H1 (cell line): ENCODE data around the gene DHX58. TPM values are rescaled to one million over a fixed set of nuclear protein-coding genes. Genes with fewer than 3 reads are reported as not detected.

Experiments used
- CTCF ChIA-PET: fragments of 300-600 bp; sonication (Branson Sonifier 250); formaldehyde crosslinking; loops from one replicate; lab custom pipeline; 2021; ENCODE audit not compliant: partially characterized antibody; lab: Charles Lee
- POLR2A ChIA-PET: fragments of 300-600 bp; sonication (Branson Sonifier 250); formaldehyde crosslinking; loops from one replicate; lab custom pipeline; 2021; ENCODE audit warnings: inconsistent platforms; ENCODE audit not compliant: partially characterized antibody; lab: Charles Lee
- DNase-seq, 2 experiments: peaks; one replicate each; pipeline versions ENCODE4 v3.0.0 to v3.0.0-alpha.2; 2010 to 2022; ENCODE audit warnings: low spot score in 2 of 2, low read depth in 1 of 2, mixed read lengths in 1 of 2
- FAIRE-seq: peaks from 2 replicates; lab custom pipeline; 2011; peaks lifted over from hg19 to GRCh38; lab: Jason Lieb, UNC
- H2AFZ ChIP-seq: 2 replicates; pipeline ENCODE4 v1.8.1; 2012; ENCODE audit warnings: low read length, inconsistent platforms
- H2AK5ac ChIP-seq: 2 replicates; pipeline ENCODE4 v1.6.1; 2013; ENCODE audit warnings: low read depth, low read length
- H2BK120ac ChIP-seq: replicated peaks from 2 replicates; pipeline ENCODE3; 2013; ENCODE audit warnings: low read depth, low read length, inconsistent platforms
- H2BK12ac ChIP-seq: 2 replicates; pipeline ENCODE4 v1.6.1; 2013; ENCODE audit warnings: low read depth, low read length
- H2BK15ac ChIP-seq: 2 replicates; pipeline ENCODE4 v1.6.1; 2013; ENCODE audit warnings: low read length
- H2BK20ac ChIP-seq: 2 replicates; pipeline ENCODE4 v1.6.1; 2013; ENCODE audit warnings: low read length
- H2BK5ac ChIP-seq: 2 replicates; pipeline ENCODE4 v1.6.1; 2013; ENCODE audit warnings: low read depth, low read length
- H3K14ac ChIP-seq: 2 replicates; pipeline ENCODE4 v1.6.1; 2013; ENCODE audit warnings: inconsistent platforms; ENCODE audit not compliant: insufficient read length
- H3K18ac ChIP-seq: 2 replicates; pipeline ENCODE4 v1.6.1; 2013; ENCODE audit warnings: low read length; ENCODE audit errors: extremely low read depth
- H3K23ac ChIP-seq: 2 replicates; pipeline ENCODE4 v1.6.1; 2013; ENCODE audit warnings: inconsistent platforms; ENCODE audit not compliant: insufficient read length
- H3K23me2 ChIP-seq: 2 replicates; pipeline ENCODE4 v1.6.1; 2013; ENCODE audit warnings: low read depth, low read length
- H3K27ac ChIP-seq: 2 replicates; pipeline ENCODE4 v1.6.1; 2011; ENCODE audit warnings: low read depth, low read length, inconsistent platforms
- H3K27me3 ChIP-seq, 4 experiments: replicated peaks in 1 of 4; 1 replicate in 1 of 4; 2 replicates in 3 of 4; pipeline versions ENCODE4 v1.6.1 to v1.8.1; 2011 to 2013; ENCODE audit warnings: low read length in 3 of 4, mild to moderate bottlenecking in 3 of 4, inconsistent platforms in 2 of 4, mixed read lengths in 2 of 4, moderate library complexity in 1 of 4; ENCODE audit not compliant: control insufficient read depth in 3 of 4, insufficient read depth in 3 of 4; ENCODE audit errors: extremely low read depth in 1 of 4
- H3K36me3 ChIP-seq, 4 experiments: 2 replicates each; pipeline versions ENCODE4 v1.6.1 to v1.8.1; 2011 to 2013; ENCODE audit warnings: mild to moderate bottlenecking in 4 of 4, low read length in 3 of 4, moderate library complexity in 2 of 4, control low read depth in 1 of 4, inconsistent platforms in 1 of 4; ENCODE audit not compliant: insufficient read depth in 4 of 4, control insufficient read depth in 2 of 4
- H3K4ac ChIP-seq: replicated peaks from 2 replicates; pipeline ENCODE3; 2013; ENCODE audit warnings: low read length, low read depth, mixed read lengths, inconsistent platforms; ENCODE audit not compliant: insufficient read length
- H3K4me1 ChIP-seq, 4 experiments: replicated peaks in 1 of 4; 1 replicate in 1 of 4; 2 replicates in 3 of 4; pipeline versions ENCODE4 v1.6.1 to v1.8.1; 2011 to 2013; ENCODE audit warnings: low read length in 3 of 4, inconsistent platforms in 2 of 4, mixed read lengths in 1 of 4; ENCODE audit not compliant: insufficient read depth in 4 of 4, control insufficient read depth in 3 of 4
- H3K4me2 ChIP-seq, 2 experiments: 2 replicates each; pipeline versions ENCODE4 v1.6.1 to v1.8.1; 2011 to 2013; ENCODE audit warnings: low read depth in 2 of 2, low read length in 2 of 2, control low read depth in 1 of 2, inconsistent platforms in 1 of 2, mild to moderate bottlenecking in 1 of 2; ENCODE audit not compliant: insufficient read depth in 1 of 2
- H3K4me3 ChIP-seq, 4 experiments: fragments of 200-600, 300-600 bp in 1 of 4; sonication (generic), shearing (Covaris generic), sonication (Bioruptor Twin) in 1 of 4; 2 replicates each; pipeline versions ENCODE4 v1.5.1 to v1.8.1; 2011 to 2016; ENCODE audit warnings: low read length in 4 of 4, low read depth in 3 of 4, control low read depth in 2 of 4, inconsistent platforms in 2 of 4, mild to moderate bottlenecking in 2 of 4, mixed read lengths in 1 of 4, moderate library complexity in 1 of 4; ENCODE audit not compliant: insufficient read depth in 2 of 4; ENCODE audit errors: extremely low read depth in 1 of 4
- H3K56ac ChIP-seq: replicated peaks from 2 replicates; pipeline ENCODE3; 2013; ENCODE audit warnings: low read depth, mild to moderate bottlenecking, mixed read lengths, low read length, inconsistent platforms; ENCODE audit not compliant: insufficient read length
- H3K79me1 ChIP-seq: 2 replicates; pipeline ENCODE4 v1.6.1; 2013; ENCODE audit warnings: low read depth, low read length, control low read depth
- H3K79me2 ChIP-seq, 2 experiments: 2 replicates each; pipeline versions ENCODE4 v1.6.1 to v1.8.1; 2012 to 2013; ENCODE audit warnings: low read length in 2 of 2, mild to moderate bottlenecking in 2 of 2, inconsistent platforms in 1 of 2; ENCODE audit not compliant: insufficient read depth in 2 of 2, control insufficient read depth in 1 of 2
- H3K9ac ChIP-seq, 4 experiments: replicated peaks in 1 of 4; 1 replicate in 1 of 4; 2 replicates in 3 of 4; pipeline versions ENCODE4 v1.6.1 to v1.8.1; 2011 to 2013; ENCODE audit warnings: low read depth in 3 of 4, low read length in 3 of 4, control low read depth in 2 of 4, mild to moderate bottlenecking in 2 of 4, moderate library complexity in 2 of 4, inconsistent platforms in 1 of 4; ENCODE audit errors: extremely low read depth in 1 of 4
- H3K9me3 ChIP-seq, 2 experiments: 2 replicates each; pipeline versions ENCODE4 v1.6.1 to v1.8.1; 2012 to 2013; ENCODE audit warnings: mild to moderate bottlenecking in 2 of 2, moderate library complexity in 2 of 2, control low read depth in 1 of 2, inconsistent platforms in 1 of 2, low read depth in 1 of 2, low read length in 1 of 2, mixed read lengths in 1 of 2; ENCODE audit not compliant: insufficient read depth in 2 of 2
- H4K20me1 ChIP-seq, 2 experiments: replicated peaks in 1 of 2; 2 replicates each; pipeline versions ENCODE3 to v1.8.1; 2011 to 2013; ENCODE audit warnings: inconsistent platforms in 2 of 2, low read length in 2 of 2, mild to moderate bottlenecking in 1 of 2; ENCODE audit not compliant: insufficient read depth in 2 of 2, control insufficient read depth in 1 of 2
- H4K5ac ChIP-seq: 2 replicates; pipeline ENCODE4 v1.6.1; 2013; ENCODE audit warnings: low read length, low read depth, mixed read lengths, inconsistent platforms; ENCODE audit not compliant: insufficient read length
- H4K8ac ChIP-seq: 2 replicates; pipeline ENCODE4 v1.8.0; 2013; ENCODE audit warnings: mild to moderate bottlenecking, moderate library complexity, low read length, inconsistent platforms; ENCODE audit not compliant: insufficient read depth; ENCODE audit errors: extremely low read depth
- H4K91ac ChIP-seq: replicated peaks from 2 replicates; pipeline ENCODE3; 2013; ENCODE audit warnings: low read length, mixed read lengths, inconsistent platforms; ENCODE audit not compliant: insufficient read length
- BACH1 ChIP-seq: IDR thresholded peaks from 2 replicates; pipeline ENCODE4 v1.6.1; 2012; ENCODE audit warnings: low read length, improper control_type of control experiment
- E2F6 ChIP-seq: IDR thresholded peaks from 2 replicates; pipeline ENCODE4 v1.6.1; 2012; ENCODE audit warnings: inconsistent platforms
- EGR1 ChIP-seq: IDR thresholded peaks from 2 replicates; pipeline ENCODE4 v1.6.1; 2011; ENCODE audit warnings: low read depth, low read length, borderline replicate concordance
- JUND ChIP-seq: IDR thresholded peaks from 2 replicates; pipeline ENCODE4 v1.6.1; 2011; ENCODE audit warnings: mild to moderate bottlenecking, improper control_type of control experiment, low read length
- KDM1A ChIP-seq: fragments of 200-600, 300-600 bp; sonication (generic); IDR thresholded peaks from 2 replicates; pipeline ENCODE4 v1.7.1; 2016; ENCODE audit warnings: mild to moderate bottlenecking, low read length, borderline replicate concordance
- KDM4A ChIP-seq: IDR thresholded peaks from one replicate; pipeline ENCODE4 v1.7.1; 2012; ENCODE audit warnings: low read depth, mild to moderate bottlenecking, moderate library complexity, low read length, inconsistent platforms; ENCODE audit not compliant: severe bottlenecking
- NANOG ChIP-seq: IDR thresholded peaks from 2 replicates; pipeline ENCODE4 v1.6.1; 2011; ENCODE audit warnings: low read length, low read depth, mild to moderate bottlenecking, inconsistent platforms; ENCODE audit not compliant: insufficient read depth, poor library complexity, severe bottlenecking
- SP1 ChIP-seq: IDR thresholded peaks from 2 replicates; pipeline ENCODE4 v1.6.1; 2011; ENCODE audit warnings: low read depth, low read length
- SP4 ChIP-seq: IDR thresholded peaks from 2 replicates; pipeline ENCODE4 v1.6.1; 2012; ENCODE audit warnings: low read length, inconsistent platforms
- WGBS, 2 experiments: shearing (Covaris generic) in 1 of 2; methylation state at CpG; one replicate each; pipeline versions ENCODE4 v1.1.6 to v1.1.7; 2013 to 2015; ENCODE audit warnings: low lambda C conversion rate in 2 of 2, mixed read lengths in 2 of 2, inconsistent platforms in 1 of 2, low coverage in 1 of 2, missing lambda C conversion rate in 1 of 2; ENCODE audit not compliant: insufficient replicate concordance in 2 of 2, insufficient coverage in 1 of 2, insufficient read length in 1 of 2; ENCODE audit errors: extremely low coverage in 1 of 2, missing lambda C conversion rate in 1 of 2; 5-methylcytosine and 5-hydroxymethylcytosine counted together
- polyA plus RNA-seq, 7 experiments: library from polyadenylated mRNA; depleted of rRNA in 3 of 7; stranded (reverse) in 5 of 7; unstranded in 2 of 7; fragments of >200 nt in 5 of 7; fragments of 200-250 nt in 2 of 7; gene quantifications; 1 replicate in 5 of 7; 2 replicates in 1 of 7; 4 replicates in 1 of 7; pipeline versions ENCODE4 v1.2.1 to v1.2.3, GENCODE V29; 2011 to 2013; ENCODE audit warnings: missing spikeins in 2 of 7, mixed read lengths in 2 of 7
- total RNA-seq: library from RNA; stranded (reverse); fragmentation: NEBNext Ultra II Directional; extraction: Animal tissue kit (Norgen Biotek cat#: 25700); gene quantifications from 2 replicates; pipeline ENCODE4 v1.2.1, GENCODE V29; 2021

DHX58 gene
- total and polyA plus RNA-seq, 2 of the 8 experiments (the other 6 are each of a cell fraction or from before 2014, with no cell fraction given): 5.6 to 9.9 TPM

- H3K4me2 ChIP-seq: peak overlapping the region; percentile 67 to 83
- ChIA-PET POLR2A (interaction anchor here (0.6 to 2.0 kb wide), 6 partner anchors 25 to 99 kb away, joined by 3 to 7 read pairs (median 3); partner anchors contain the start of genes DNAJC7, KAT2A and ZNF385C), CTCF (interaction anchor here (0.5 to 4.3 kb wide), 23 partner anchors 8 to 212 kb away, joined by 3 to 30 read pairs (median 5); partner anchors contain the start of genes C17orf113 and ZNF385C)
- H4K91ac ChIP-seq: no peak overlapping the region
- H3K23me2 ChIP-seq: peaks cover 4% of the 10 kb centered on the region
- no peak overlapping the region for H3K27ac ChIP-seq
- WGBS, 2 experiments: 10% methylated on average over 26 of the region's 67 CpGs; no CpG with 5 or more reads in 1 of the 2 experiments
- peaks cover 0 to 8% (median 4%) of the 10 kb centered on the region in 4 experiments; a peak in 4 of 7 replicates for H3K4me1 ChIP-seq
- no peak overlapping the region for H3K4ac ChIP-seq
- H2BK15ac ChIP-seq: no peak overlapping the region
- TF ChIP-seq KDM4A (peak; percentile 86), EGR1 (no peak), SP1 (no peak), NANOG (no peak), BACH1 (no peak), KDM1A (peak; percentile 67), SP4 (no peak), E2F6 (no peak), JUND (no peak)
- H3K14ac ChIP-seq: no peak overlapping the region
- no peak overlapping the region for H2BK120ac ChIP-seq
- H3K4me3 ChIP-seq: peak overlapping the region; percentile 52 to 88 (median 57)
- DNase-seq (peak in 1 of 2 experiments; percentile 76), FAIRE-seq (no peak)
- no peaks in the 10 kb centered on the region for H3K79me2 ChIP-seq
- no peak overlapping the region for H3K56ac ChIP-seq
- H4K8ac ChIP-seq: peak overlapping the region; percentile 60; the same call in 1 of the 2 replicates
- H2BK20ac ChIP-seq: no peak overlapping the region
- H3K79me1 ChIP-seq: no peaks in the 10 kb centered on the region
- H3K18ac ChIP-seq: peak overlapping the region; percentile 48; the same call in 1 of the 2 replicates
- H2BK12ac ChIP-seq: no peak overlapping the region
- no peaks in the 10 kb centered on the region for H3K36me3 ChIP-seq
- H2AK5ac ChIP-seq: no peak overlapping the region
- H2BK5ac ChIP-seq: no peak overlapping the region
- H4K20me1 ChIP-seq: no peaks in the 10 kb centered on the region
- H3K9ac ChIP-seq: peak overlapping the region in 1 of 4 experiments; percentile 45; a peak in 2 of 7 replicates
- no peaks in the 10 kb centered on the region; a peak in 2 of 7 replicates for H3K27me3 ChIP-seq
- H3K9me3 ChIP-seq: no peaks in the 10 kb centered on the region
- peak overlapping the region; percentile 58; the same call in 1 of the 2 replicates for H2AFZ ChIP-seq
- no peak overlapping the region for H3K23ac ChIP-seq
- H4K5ac ChIP-seq: no peak overlapping the region
These were observed 40.0 kb downstream of the DHX58 start for GRCh38 chr17:42072323-42073187.
